WTC11 (cell line): Measurements from ENCODE around the gene CMTM4.

Experiments
- AR ChIP-seq: fragments of 250-450 bp; sonication (Bioruptor Pico); IDR thresholded peaks from 2 replicates; pipeline ENCODE4 v1.9.0; 2021; ENCODE audit warnings: mild to moderate bottlenecking
- ATF2 ChIP-seq: sonication (generic); formaldehyde crosslinking; IDR thresholded peaks from 2 replicates; pipeline ENCODE4 v1.8.1; 2022; ENCODE audit warnings: low read depth, missing genetic modification reagents, borderline replicate concordance
- CTCF ChIP-seq: fragments of 200-600 bp; IDR thresholded peaks from 2 replicates; pipeline ENCODE4 v1.8.0; 2022; ENCODE audit warnings: antibody characterized with exemption
- ETV6 ChIP-seq: sonication (generic); formaldehyde crosslinking; IDR thresholded peaks from 2 replicates; pipeline ENCODE4 v1.8.1; 2022; ENCODE audit warnings: mild to moderate bottlenecking, missing genetic modification reagents
- FOXK1 ChIP-seq: sonication (generic); formaldehyde crosslinking; IDR thresholded peaks from 2 replicates; pipeline ENCODE4 v1.8.0; 2022; ENCODE audit warnings: mild to moderate bottlenecking, moderate library complexity, missing genetic modification reagents
- FOXP1 ChIP-seq: sonication (generic); formaldehyde crosslinking; IDR thresholded peaks from 2 replicates; pipeline ENCODE4 v1.8.0; 2022; ENCODE audit warnings: missing genetic modification reagents, mild to moderate bottlenecking, moderate library complexity, borderline replicate concordance
- GABPB1 ChIP-seq: sonication (generic); formaldehyde crosslinking; IDR thresholded peaks from 2 replicates; pipeline ENCODE4 v1.8.1; 2023; ENCODE audit warnings: mild to moderate bottlenecking, missing genetic modification reagents
- JUN ChIP-seq: sonication (generic); formaldehyde crosslinking; IDR thresholded peaks from 2 replicates; pipeline ENCODE4 v1.8.0; 2023; ENCODE audit warnings: mild to moderate bottlenecking, missing genetic modification reagents
- MAX ChIP-seq: sonication (generic); formaldehyde crosslinking; IDR thresholded peaks from 2 replicates; pipeline ENCODE4 v1.8.0; 2022; ENCODE audit warnings: mild to moderate bottlenecking, missing genetic modification reagents
- MYBL2 ChIP-seq: sonication (generic); formaldehyde crosslinking; IDR thresholded peaks from 2 replicates; pipeline ENCODE4 v1.8.1; 2023; ENCODE audit warnings: mild to moderate bottlenecking, moderate library complexity, missing genetic modification reagents
- NR1H2 ChIP-seq: sonication (generic); formaldehyde crosslinking; IDR thresholded peaks from 2 replicates; pipeline ENCODE4 v1.9.0; 2021; ENCODE audit warnings: mild to moderate bottlenecking, moderate library complexity, missing genetic modification reagents
- NR3C1 ChIP-seq: sonication (generic); formaldehyde crosslinking; conservative IDR thresholded peaks from 2 replicates; pipeline ENCODE4 v1.8.1; 2023; ENCODE audit warnings: low read depth, mild to moderate bottlenecking, missing genetic modification reagents
- ZNF416 ChIP-seq: fragments of 250-450 bp; sonication (Bioruptor Pico); IDR thresholded peaks from 2 replicates; pipeline ENCODE4 v1.9.0; 2021; ENCODE audit warnings: mild to moderate bottlenecking, inconsistent platforms

GRCh38 chr16:66652661-66653360 lies 43.7 kb downstream of the CMTM4 start:
- TF ChIP-seq CTCF (no peak), FOXP1 (CRISPR knock-in tag) (no peak), ZNF416 (CRISPR knock-in tag) (no peak), MAX (CRISPR knock-in tag) (no peak), AR (CRISPR knock-in tag) (no peak), FOXK1 (CRISPR knock-in tag) (no peak), NR1H2 (CRISPR knock-in tag) (no peak), ATF2 (no peak), GABPB1 (CRISPR knock-in tag) (no peak), ETV6 (no peak), NR3C1 (no peak), JUN (CRISPR knock-in tag) (no peak), MYBL2 (no peak)
